Right atrium auricular region (tissue), 2 donors: ENCODE results near the gene CDH13. TPM values are rescaled to one million over a fixed set of nuclear protein-coding genes. Genes with fewer than 3 reads are reported as not detected.
A peak's percentile ranks its signal among the peaks of the same experiment; 100 is the strongest.

Source experiments
- DNase-seq: peaks from one replicate; pipeline ENCODE4 v3.0.0-alpha.2; 2019; ENCODE audit warnings: low spot score
- H3K27ac ChIP-seq, 2 donors: fragments of 200-600 bp; sonication (generic); 1 replicate in 1 of 2; 2 replicates in 1 of 2; pipeline ENCODE4 v1.5.1; 2016 to 2019
- H3K27me3 ChIP-seq, 2 donors: fragments of 200-600 bp; sonication (generic); one replicate each; pipeline versions ENCODE4 v1.5.1 to v1.6.0; 2017 to 2019
- H3K36me3 ChIP-seq: fragments of 200-600 bp; sonication (generic); one replicate; pipeline ENCODE4 v1.5.1; 2016
- H3K4me1 ChIP-seq, 2 donors: fragments of 200-600 bp; sonication (generic); one replicate each; pipeline versions ENCODE4 v1.5.1 to v1.6.0; 2017 to 2019
- H3K4me3 ChIP-seq, 2 donors: fragments of 200-600 bp; sonication (generic); 1 replicate in 1 of 2; 2 replicates in 1 of 2; pipeline ENCODE4 v1.5.1; 2017 to 2019; ENCODE audit warnings: mild to moderate bottlenecking in 1 of 2, moderate library complexity in 1 of 2
- H3K9me3 ChIP-seq, 2 donors: fragments of 200-600 bp; sonication (generic); one replicate each; pipeline ENCODE4 v1.5.1; 2019
- CTCF ChIP-seq, 2 donors: fragments of 200-600 bp; sonication (generic); IDR thresholded peaks; one replicate each; pipeline ENCODE4 v1.5.1; 2019; ENCODE audit warnings: antibody characterized with exemption in 2 of 2
- total RNA-seq, 2 donors: library from RNA; depleted of rRNA; stranded (reverse); fragments of >200 nt; gene quantifications; one replicate each; pipeline ENCODE4 v1.1.0, GENCODE V29; 2016

The CDH13 gene
- total RNA-seq, 2 donors from 2014 or later: 75.4 to 85.9 TPM

- H3K4me3 ChIP-seq: no peak overlapping the region
- no peaks in the 10 kb centered on the region for H3K4me1 ChIP-seq
- peaks cover 4% of the 10 kb centered on the region for H3K36me3 ChIP-seq
- TF ChIP-seq CTCF (IDR thresholded peaks at IDR 0.05): no peak
- H3K27me3 ChIP-seq: no peaks in the 10 kb centered on the region
- DNase-seq: no peak
- no peaks in the 10 kb centered on the region for H3K9me3 ChIP-seq
- H3K27ac ChIP-seq: no peak overlapping the region
Observed at GRCh38 chr16:83128041-83128440, 501.3 kb downstream of the CDH13 start.

- no peaks in the 10 kb centered on the region for H3K9me3 ChIP-seq
- peaks cover 4% of the 10 kb centered on the region for H3K36me3 ChIP-seq
- no peak overlapping the region for H3K27ac ChIP-seq
- H3K27me3 ChIP-seq: no peaks in the 10 kb centered on the region
- H3K4me3 ChIP-seq: no peak overlapping the region
- DNase-seq: no peak
- no peak for TF ChIP-seq CTCF (IDR thresholded peaks at IDR 0.05)
- H3K4me1 ChIP-seq: no peaks in the 10 kb centered on the region
Observed at GRCh38 chr16:83130039-83130438, 503.3 kb downstream of the CDH13 start.

GRCh38 chr16:83134638-83135037 lies 507.9 kb downstream of the CDH13 start:
- Histone ChIP-seq H3K4me3 (no peak overlapping the region), H3K27me3 (no peaks in the 10 kb centered on the region), H3K4me1 (no peaks in the 10 kb centered on the region), H3K27ac (no peak overlapping the region), H3K36me3 (no peaks in the 10 kb centered on the region), H3K9me3 (no peaks in the 10 kb centered on the region)
- no peak for TF ChIP-seq CTCF (IDR thresholded peaks at IDR 0.05)
- DNase-seq: no peak

GRCh38 chr16:83136419-83136818 lies 509.6 kb downstream of the CDH13 start:
- no peak overlapping the region for H3K27ac ChIP-seq
- no peaks in the 10 kb centered on the region for H3K36me3 ChIP-seq
- no peak for TF ChIP-seq CTCF (IDR thresholded peaks at IDR 0.05)
- no peak for DNase-seq
- H3K4me1 ChIP-seq: no peaks in the 10 kb centered on the region
- no peaks in the 10 kb centered on the region for H3K9me3 ChIP-seq
- H3K27me3 ChIP-seq: no peaks in the 10 kb centered on the region
- H3K4me3 ChIP-seq: no peak overlapping the region

- TF ChIP-seq CTCF (IDR thresholded peaks at IDR 0.05): no peak
- no peak for DNase-seq
- Histone ChIP-seq H3K4me3 (peak overlapping the region in 1 of 2 donors; percentile 28), H3K27ac (no peak overlapping the region), H3K36me3 (no peaks in the 10 kb centered on the region), H3K27me3 (no peaks in the 10 kb centered on the region), H3K4me1 (no peaks in the 10 kb centered on the region), H3K9me3 (no peaks in the 10 kb centered on the region)
Observed at GRCh38 chr16:83136924-83137323, 510.2 kb downstream of the CDH13 start.

GRCh38 chr16:83137326-83137781 lies 510.6 kb downstream of the CDH13 start:
- H3K36me3 ChIP-seq: no peaks in the 10 kb centered on the region
- no peak for TF ChIP-seq CTCF (IDR thresholded peaks at IDR 0.05)
- H3K9me3 ChIP-seq: no peaks in the 10 kb centered on the region
- H3K4me1 ChIP-seq: no peaks in the 10 kb centered on the region
- no peaks in the 10 kb centered on the region for H3K27me3 ChIP-seq
- H3K4me3 ChIP-seq: peak overlapping the region in 1 of 2 donors; percentile 28
- no peak overlapping the region for H3K27ac ChIP-seq
- DNase-seq: no peak
